Retina (tissue), 1 donor: Measurements from ENCODE around the gene ADAMTS2.

Source experiments
- DNase-seq: peaks from one replicate; pipeline ENCODE4 v3.0.0-alpha.2; 2016

Gene ADAMTS2

DNA sequence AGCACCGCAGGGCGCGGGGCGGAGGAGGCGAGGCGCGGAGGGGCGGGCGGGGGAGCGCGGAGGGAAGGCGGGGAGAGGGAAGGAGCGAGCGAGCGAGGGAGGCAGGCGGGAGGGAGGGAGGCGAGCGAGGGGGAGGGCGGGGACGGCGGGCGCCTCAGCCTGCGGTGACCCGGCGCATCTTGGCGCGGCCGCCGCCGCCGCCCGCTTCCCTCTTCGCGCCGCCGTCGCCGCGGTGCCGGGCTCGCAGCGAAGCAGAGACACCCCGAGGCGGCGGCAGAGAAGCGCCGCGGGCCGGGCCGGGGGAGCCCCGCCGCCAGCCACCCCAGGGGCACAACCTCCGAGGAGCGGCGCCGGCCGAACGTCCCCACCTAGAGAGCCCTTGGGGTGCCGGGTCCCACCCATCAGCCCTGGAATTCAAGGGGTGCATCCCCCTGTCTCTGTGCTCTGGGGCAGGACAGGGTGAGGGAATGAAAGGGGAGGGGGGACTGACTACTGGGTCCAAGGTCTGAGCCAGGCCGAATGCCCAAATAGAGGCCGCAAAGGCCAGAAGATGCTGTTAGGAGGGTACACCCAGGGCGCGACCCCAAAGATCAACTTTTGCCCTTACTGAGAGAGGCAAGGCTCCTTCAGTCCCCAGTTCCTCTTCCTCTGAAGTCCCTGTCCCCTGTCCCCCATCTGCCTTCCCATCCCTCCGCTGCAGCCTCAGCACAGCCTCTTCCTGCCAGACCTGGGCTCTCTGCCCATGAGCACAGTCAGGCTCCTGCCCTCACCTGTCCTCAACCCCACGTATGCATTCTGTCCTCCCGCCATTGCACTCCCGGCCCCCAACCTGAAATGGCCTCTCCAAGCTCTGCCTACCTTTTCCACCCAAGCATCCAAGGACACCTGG, at the start of gene ADAMTS2:
TSS of gene ADAMTS2 (minus strand) at position 29 of the 889 bp plus-strand sequence. CDS start 133 bp downstream, outside the sequence.
- peak; percentile 54 for DNase-seq

GRCh38 chr5:179393078-179393477, 47.8 kb upstream of the ADAMTS2 start:
- no peak for DNase-seq

- no peak for DNase-seq
Measured at GRCh38 chr5:179387151-179388110, 42.2 kb upstream of the ADAMTS2 start.

DNA sequence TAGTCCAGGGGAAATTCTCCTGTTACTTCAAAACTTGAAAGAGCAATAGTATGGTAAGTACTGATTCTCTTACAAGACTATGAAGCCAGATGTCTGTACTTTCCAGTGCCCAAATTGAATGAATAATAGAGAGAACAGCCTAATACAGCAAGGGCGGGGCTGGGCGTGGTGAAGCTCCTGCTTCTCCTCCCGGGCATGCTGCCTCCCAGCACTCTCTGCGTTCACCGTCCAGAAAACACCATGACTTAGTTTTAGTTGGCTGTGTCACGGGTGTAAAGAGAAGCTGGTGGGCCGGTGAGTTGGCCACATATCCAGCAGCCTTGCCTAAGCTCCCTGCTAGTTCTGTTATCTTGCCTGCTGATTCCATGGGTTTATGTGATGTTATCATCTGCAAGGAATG, 40.7 kb upstream of the ADAMTS2 start:
- DNase-seq: no peak

DNA sequence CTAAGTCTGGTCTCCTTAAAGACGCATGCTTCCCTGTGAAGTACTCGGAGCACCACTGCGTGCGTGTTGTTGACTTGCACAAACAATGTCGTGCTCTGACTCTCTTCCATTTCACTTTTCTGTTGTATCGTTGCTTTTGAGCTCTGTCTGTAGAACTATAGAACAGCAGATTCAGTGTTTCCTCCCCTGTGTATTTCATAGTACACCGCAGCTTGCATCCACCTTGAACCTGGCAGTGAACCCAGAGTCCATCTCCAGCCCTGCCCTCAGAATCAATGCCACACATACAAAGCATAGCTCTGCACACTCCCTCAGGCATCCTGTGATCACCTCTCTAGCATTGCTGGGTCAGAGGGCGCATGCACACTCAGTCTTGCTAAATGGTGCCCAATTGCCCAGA, 37.2 kb upstream of the ADAMTS2 start:
- no peak for DNase-seq

- no peak for DNase-seq
Measured at GRCh38 chr5:179381691-179382090, 36.4 kb upstream of the ADAMTS2 start.

- no peak for DNase-seq
Measured at GRCh38 chr5:179380211-179381035, 35.2 kb upstream of the ADAMTS2 start.

GRCh38 chr5:179379321-179379890, 34.1 kb upstream of the ADAMTS2 start:
- no peak for DNase-seq

DNA sequence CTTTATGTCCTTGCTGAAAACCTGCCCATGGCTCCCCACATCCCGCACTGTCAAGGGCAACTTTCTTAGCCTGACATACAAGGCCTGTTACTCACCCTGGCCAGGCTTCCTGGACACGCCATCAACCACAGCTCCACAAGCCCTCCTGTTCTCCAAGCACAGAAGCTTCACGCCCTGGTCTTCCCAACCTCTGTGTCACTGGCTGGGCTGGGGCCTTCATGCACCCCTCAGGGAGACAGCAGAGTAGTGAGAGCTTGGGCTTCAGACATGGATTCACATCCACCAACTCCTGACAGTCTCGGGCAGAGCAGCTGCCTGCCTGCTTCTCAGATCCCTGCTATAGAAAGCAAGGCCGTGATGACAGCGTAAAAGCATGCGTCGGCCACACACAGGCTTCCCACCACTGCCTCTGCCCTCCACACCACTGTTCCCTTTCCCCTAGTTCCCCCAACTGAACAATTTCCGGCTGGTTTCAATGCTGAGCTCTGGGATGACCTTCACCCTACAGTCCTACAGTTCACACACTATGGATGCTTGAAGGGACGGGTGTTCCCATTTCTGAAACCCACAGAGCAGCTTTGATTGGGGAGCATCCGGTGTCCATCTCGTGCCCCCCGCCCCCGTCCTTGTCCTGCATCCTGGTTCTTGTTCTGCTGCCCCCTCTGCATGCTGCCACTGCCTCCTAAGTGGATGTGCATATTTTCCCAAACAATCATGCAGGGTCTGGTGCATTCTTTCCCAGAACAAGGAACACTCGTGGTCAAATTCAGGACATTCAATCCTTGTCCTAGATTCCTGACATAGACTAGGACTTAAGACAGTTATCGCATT, 33.4 kb upstream of the ADAMTS2 start:
- DNase-seq: no peak

GRCh38 chr5:179378116-179378440, 32.8 kb upstream of the ADAMTS2 start:
- no peak for DNase-seq

DNA sequence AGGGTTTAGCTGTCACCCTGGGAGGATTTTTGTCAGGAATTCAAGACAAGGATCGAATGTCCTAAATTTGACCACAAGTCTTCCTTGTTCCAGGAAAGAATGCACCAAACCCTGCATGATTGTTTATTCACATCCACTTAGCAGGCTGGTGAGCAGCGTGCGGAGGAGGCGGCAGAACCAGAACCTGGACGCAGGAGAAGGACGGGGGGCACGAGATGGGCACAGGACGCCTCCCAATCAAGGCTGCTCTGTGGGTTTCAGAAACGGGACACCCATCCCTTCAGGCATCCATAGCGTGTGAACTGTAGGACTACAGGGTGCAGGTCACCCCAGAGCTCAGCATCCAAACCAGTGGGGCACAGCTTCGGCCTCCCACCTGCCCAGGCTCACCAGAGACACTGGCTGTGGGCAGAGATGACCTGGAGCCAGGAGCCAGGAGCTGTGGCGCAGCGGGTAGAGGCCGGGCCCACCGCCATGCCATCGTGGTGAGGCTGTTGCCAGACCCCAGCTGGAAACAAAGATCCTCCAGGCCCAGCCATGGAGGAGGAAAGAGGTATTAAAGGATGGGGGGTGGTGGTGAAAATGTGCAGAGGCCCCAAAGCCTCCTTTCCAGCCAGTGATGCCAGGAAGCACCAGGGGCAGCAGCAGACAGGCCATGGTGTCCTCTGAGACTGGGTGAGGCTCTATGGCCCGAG, 32.3 kb upstream of the ADAMTS2 start:
- no peak for DNase-seq

DNA sequence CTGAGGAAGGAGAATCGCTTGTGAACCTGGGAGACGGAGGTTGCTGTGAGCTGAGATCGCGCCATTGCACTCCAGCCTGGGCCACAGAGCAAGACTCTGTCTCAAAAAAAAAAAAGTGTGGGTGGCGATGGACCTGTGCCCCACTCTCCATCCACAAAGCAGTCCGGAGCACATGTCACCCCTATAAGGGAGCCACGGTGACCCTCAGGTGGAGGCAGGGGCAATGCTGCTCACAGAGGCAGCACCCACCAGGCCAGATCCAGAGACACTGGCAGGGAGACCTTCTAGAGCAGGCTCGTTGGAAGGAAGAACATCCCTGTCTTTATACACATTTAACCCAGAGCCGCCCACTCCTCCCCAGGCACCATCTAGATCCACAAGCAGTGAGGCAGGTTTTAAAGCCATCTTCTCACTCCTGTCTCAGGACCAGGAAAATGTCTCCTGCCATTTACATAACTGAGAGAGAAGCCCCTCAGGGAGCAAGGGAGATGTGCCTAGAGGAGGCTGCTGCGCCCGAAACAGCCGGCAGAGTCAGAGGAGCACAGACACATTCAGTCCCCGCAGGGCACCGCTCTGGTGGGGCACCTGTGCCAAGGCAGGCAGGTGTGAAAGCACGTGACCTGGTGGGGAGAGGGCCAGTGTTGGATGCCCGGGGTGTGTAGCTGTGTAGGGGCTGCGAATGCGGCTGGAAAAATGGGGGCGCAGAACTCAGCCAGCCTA, 31.6 kb upstream of the ADAMTS2 start:
- DNase-seq: no peak

- no peak for DNase-seq
Measured at GRCh38 chr5:179375831-179376365, 30.6 kb upstream of the ADAMTS2 start.

DNA sequence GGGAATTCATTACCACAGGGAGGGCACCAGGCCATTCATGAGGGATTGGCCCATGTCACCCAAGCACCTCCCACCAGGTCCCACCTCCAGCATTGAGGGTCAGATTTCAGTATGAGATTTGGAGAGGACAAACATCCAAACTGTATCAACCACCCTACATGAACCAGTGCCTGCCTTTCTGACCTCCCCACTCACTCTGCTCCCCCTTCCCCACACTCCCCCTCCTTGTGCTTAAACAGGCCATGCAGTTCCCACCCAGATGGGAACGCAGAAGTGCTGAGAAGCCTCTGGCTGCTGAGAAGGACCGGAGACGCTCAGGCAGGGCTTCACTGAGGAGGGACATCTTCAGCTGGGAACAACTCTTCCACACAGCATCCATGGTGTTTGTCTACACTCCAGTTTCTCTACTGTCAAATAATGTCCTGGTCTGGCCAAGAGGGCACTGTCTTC, 30.0 kb upstream of the ADAMTS2 start:
- no peak for DNase-seq

- DNase-seq: no peak
Measured at GRCh38 chr5:179374506-179375235, 29.4 kb upstream of the ADAMTS2 start.

DNA sequence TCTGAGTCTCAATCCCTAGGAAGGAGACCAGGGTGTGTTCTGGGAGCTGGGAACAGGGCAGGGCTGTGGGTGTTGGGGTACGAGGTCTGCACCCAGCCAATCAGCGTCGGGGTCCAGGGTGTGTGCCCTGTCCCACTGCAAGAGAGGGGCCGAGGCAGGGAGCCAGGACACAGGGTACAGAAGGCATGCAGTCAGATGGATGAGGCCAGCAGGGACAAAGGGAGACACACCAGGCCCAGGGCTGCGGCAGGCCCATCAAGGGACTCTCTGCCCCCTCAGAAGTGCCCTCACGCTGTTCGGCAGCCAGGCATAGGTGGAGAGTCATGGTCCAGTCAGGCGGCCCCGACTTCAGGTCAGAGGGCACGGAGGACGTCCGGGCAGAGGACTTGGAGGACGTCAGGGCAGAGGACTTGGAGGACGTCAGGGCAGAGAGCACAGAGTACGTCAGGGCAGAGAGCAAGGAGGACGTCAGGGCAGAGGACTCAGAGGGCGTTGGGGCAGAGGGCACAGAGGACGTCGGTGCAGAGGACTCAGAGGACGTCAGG, 28.8 kb upstream of the ADAMTS2 start:
- no peak for DNase-seq

DNA sequence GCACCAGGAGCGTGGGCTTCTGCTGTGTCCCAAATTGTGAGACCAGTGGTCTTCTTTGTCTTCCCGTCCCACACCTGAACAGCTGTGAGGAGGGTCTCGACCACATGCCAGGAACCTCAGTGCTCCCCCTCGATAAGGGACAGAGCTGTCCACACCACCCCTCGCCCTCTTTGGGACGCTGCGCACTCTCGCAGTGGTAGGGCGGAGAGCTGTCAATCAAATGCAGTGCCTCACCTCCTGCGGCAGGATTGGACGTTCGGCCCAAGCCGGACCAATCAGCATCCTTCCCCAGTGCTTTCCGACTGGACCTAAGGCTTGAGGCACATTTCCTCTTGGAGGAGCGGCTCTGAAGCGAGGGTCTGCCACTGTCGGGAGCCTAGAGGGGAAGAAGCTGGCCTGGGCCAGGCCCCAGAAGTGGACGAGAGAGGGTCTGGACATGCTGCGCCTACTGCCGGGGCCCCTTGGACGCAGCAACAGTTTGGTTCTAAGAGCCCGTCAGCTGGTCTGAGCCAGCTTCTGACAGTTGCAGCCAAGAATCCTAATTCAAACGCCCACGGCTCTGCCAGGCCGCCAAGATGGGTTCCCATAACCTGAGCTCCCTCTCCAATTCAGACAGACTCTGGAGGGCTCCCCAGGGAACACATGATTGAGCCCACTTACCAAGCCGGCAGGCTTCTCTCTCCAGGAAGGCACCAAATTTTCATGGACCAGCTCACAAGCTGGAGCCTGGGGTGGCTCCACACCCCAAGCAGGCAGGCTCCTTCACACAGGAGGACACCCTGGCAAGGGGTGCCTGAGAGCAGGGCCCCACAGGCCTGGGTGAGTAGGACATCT, 28.1 kb upstream of the ADAMTS2 start:
- no peak for DNase-seq
